Measurements from ENCODE around the gene KCNK17. TPM values are rescaled to one million over a fixed set of nuclear protein-coding genes. Genes with fewer than 3 reads are reported as not detected.

Gene KCNK17
- total and polyA plus RNA-seq, 9 of the 15 experiments (the other 6 are each of a cell fraction or from before 2014, with no cell fraction given), result not detected

DNA sequence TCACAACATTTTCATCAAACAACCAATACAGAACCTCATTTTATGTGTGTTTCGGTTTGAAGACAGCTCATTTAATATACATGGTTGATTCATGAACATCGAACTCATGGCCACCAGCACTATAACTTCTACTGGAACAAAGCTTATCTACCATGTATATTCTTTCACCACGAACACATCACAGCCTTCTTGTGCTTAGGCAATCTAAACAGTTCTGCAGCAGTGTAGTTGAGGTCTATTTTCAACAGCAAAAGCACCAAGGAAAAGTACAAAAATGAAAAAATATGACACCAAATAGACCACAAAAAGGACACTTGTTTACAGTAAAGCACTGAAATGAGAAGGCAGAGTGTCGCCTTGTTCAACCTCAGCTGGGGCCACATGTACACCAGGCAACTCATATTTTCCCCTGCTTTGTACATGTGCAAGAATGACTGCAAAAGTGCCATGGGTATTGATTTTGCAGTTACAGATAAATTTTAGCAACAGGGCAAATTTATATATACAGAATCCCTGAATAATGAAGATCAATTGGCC lies 59.2 kb downstream of the KCNK17 start (continued):
- TF ChIP-seq CLOCK (CRISPR knock-in tag; IDR thresholded peaks at IDR 0.05; ENCODE audit: borderline replicate concordance), result no peak

GRCh38 chr6:39251406-39251805 lies 62.8 kb downstream of the KCNK17 start:
- Histone ChIP-seq H3K9me3 (replicated peaks; ENCODE audit: control insufficient read depth, insufficient read depth, low read depth, low read length) (no peaks in the 10 kb centered on the region), H3K4me3 (no peak overlapping the region), H3K4me2 (ENCODE audit: insufficient read depth, low read length) (no peak overlapping the region), H3K9me1 (ENCODE audit: control insufficient read depth, insufficient read depth, low read length) (no peaks in the 10 kb centered on the region), H4K20me1 (replicated peaks; ENCODE audit: control insufficient read depth, insufficient read depth, low read length) (no peaks in the 10 kb centered on the region), H3K79me2 (ENCODE audit: control insufficient read depth, insufficient read depth, low read length) (no peaks in the 10 kb centered on the region), H3K9ac (ENCODE audit: insufficient read depth in 1 of 2, low read depth in 2 of 2, low read length in 2 of 2) (no peak overlapping the region), H3K27me3 (ENCODE audit: control insufficient read depth in 2 of 2, insufficient read depth in 2 of 2, low read length in 2 of 2) (peaks cover 34% of the 10 kb centered on the region in 2 experiments), H3K27ac (ENCODE audit: extremely low read depth, low read depth, low read length) (no peak overlapping the region), H3K4me1 (replicated peaks in 1 of 2; ENCODE audit: control insufficient read depth in 2 of 2, insufficient read depth in 2 of 2, low read length in 2 of 2) (no peaks in the 10 kb centered on the region), H3K36me3 (ENCODE audit: control insufficient read depth, insufficient read depth, low read length) (no peaks in the 10 kb centered on the region), H2AFZ (ENCODE audit: low read depth, low read length) (no peak overlapping the region)
- no peak for FAIRE-seq
- WGBS (ENCODE audit: insufficient coverage, low coverage, missing lambda C conversion rate), result 1% methylated on average over 8 of the region's 8 CpGs
- DNase-seq (ENCODE audit: extremely low read depth in 1 of 4, low spot score in 3 of 4), result no peak
- ChIA-PET POLR2A (no interaction called here), CTCF (ENCODE audit: low intra/inter-chr PET ratio) (no interaction called here)
- peak; percentile 58 for ATAC-seq
- no TSS peak for BruUV-seq (replicated peaks)
- intact Hi-C loops (cut with micrococcal nuclease), result no loop called here
- in situ Hi-C loops (cut with MboI), result no loop called here
- TF ChIP-seq SNAPC5 (CRISPR knock-in tag; IDR thresholded peaks at IDR 0.05), result no peak
- TF ChIP-seq TAL1 (IDR thresholded peaks at IDR 0.05), result peak; percentile 21; the same call in 1 of the 2 replicates
- TF ChIP-seq SRSF9 (IDR thresholded peaks at IDR 0.05; ENCODE audit: borderline replicate concordance, low read depth, low read length), result no peak
- TF ChIP-seq FOXJ2 (tag; IDR thresholded peaks at IDR 0.05), result peak; percentile 51; the same call in 1 of the 2 replicates
- peak; percentile 58; the same call in 1 of the 2 replicates for TF ChIP-seq ZNF263 (CRISPR knock-in tag; IDR thresholded peaks at IDR 0.05; ENCODE audit: borderline replicate concordance)
- no peak for TF ChIP-seq ZNF77 (CRISPR knock-in tag; IDR thresholded peaks at IDR 0.05)
- peak; percentile 77 for TF ChIP-seq ZEB2 (IDR thresholded peaks at IDR 0.05)
- TF ChIP-seq, protein P1, sequence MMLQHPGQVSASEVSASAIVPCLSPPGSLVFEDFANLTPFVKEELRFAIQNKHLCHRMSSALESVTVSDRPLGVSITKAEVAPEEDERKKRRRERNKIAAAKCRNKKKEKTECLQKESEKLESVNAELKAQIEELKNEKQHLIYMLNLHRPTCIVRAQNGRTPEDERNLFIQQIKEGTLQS (IDR thresholded peaks at IDR 0.05), result peak; percentile 84
- TF ChIP-seq, protein P1 (CRISPR knock-in tag; conservative IDR thresholded peaks at IDR 0.05), result no peak
- 0 out of 2 replicates have a peak, but pooled peaks have one; percentile 14 for TF ChIP-seq TEAD4 (IDR thresholded peaks at IDR 0.05; ENCODE audit: low read length)
- no peak for TF ChIP-seq TEAD4 (CRISPR knock-in tag; IDR thresholded peaks at IDR 0.05; ENCODE audit: borderline replicate concordance)
- TF ChIP-seq FOXJ3 (CRISPR knock-in tag; IDR thresholded peaks at IDR 0.05), result peak; percentile 70; the same call in 1 of the 2 replicates
- peak; percentile 60; the same call in 1 of the 2 replicates for TF ChIP-seq CBFA2T3 (IDR thresholded peaks at IDR 0.05)
- no peak for TF ChIP-seq ADNP (tag; IDR thresholded peaks at IDR 0.05)
- no peak for TF ChIP-seq ZNF707 (CRISPR knock-in tag; conservative IDR thresholded peaks at IDR 0.05)
- no peak for TF ChIP-seq ETV6 (IDR thresholded peaks at IDR 0.05; ENCODE audit: borderline replicate concordance in 1 of 2, low read depth in 2 of 2, low read length in 1 of 2)
- TF ChIP-seq ETV6 (CRISPR knock-in tag; IDR thresholded peaks at IDR 0.05; ENCODE audit: borderline replicate concordance), result no peak
- TF ChIP-seq DIDO1 (tag; IDR thresholded peaks at IDR 0.05; ENCODE audit: low read depth), result no peak
- no peak for TF ChIP-seq KLF1 (tag; IDR thresholded peaks at IDR 0.05)

Measured in K562 (cell line).